GM23338 (cell line): ENCODE results near the gene ELL2. TPM values are rescaled to one million over a fixed set of nuclear protein-coding genes. Genes with fewer than 3 reads are reported as not detected.
A peak's percentile ranks its signal among the peaks of the same experiment; 100 is the strongest.

Source experiments
- ATAC-seq: fragments of 200-7000 bp; cut with Tn5 transposase; 3 replicates; pipeline ENCODE4 v1.9.1; 2020
- DNase-seq: peaks from one replicate; pipeline ENCODE4 v3.0.0-alpha.2; 2015; ENCODE audit warnings: low spot score
- H2AFZ ChIP-seq: fragments of 200-600 bp; sonication (generic); 2 replicates; pipeline ENCODE4 v1.8.0; 2016; ENCODE audit warnings: antibody characterized with exemption, mild to moderate bottlenecking, moderate library complexity
- H3F3A ChIP-seq: fragments of 200-600 bp; sonication (generic); replicated peaks from 2 replicates; pipeline ENCODE4 v1.8.0; 2017; ENCODE audit warnings: antibody characterized with exemption, mixed run types, low read depth
- H3K27ac ChIP-seq: fragments of 200-600 bp; sonication (generic); 2 replicates; pipeline ENCODE4 v1.6.1; 2016; ENCODE audit warnings: low read depth
- H3K27me3 ChIP-seq: fragments of 200-600 bp; sonication (generic); 2 replicates; pipeline ENCODE4 v1.8.0; 2016; ENCODE audit warnings: mild to moderate bottlenecking, mixed run types, moderate library complexity; ENCODE audit not compliant: insufficient read depth
- H3K36me3 ChIP-seq: fragments of 200-600 bp; sonication (generic); 2 replicates; pipeline ENCODE4 v1.8.0; 2016; ENCODE audit warnings: mild to moderate bottlenecking; ENCODE audit not compliant: insufficient read depth
- H3K4me1 ChIP-seq: fragments of 200-600 bp; sonication (generic); 2 replicates; pipeline ENCODE4 v1.8.0; 2016; ENCODE audit warnings: mild to moderate bottlenecking, moderate library complexity; ENCODE audit not compliant: insufficient read depth
- H3K4me2 ChIP-seq: fragments of 200-600 bp; sonication (generic); 2 replicates; pipeline ENCODE4 v1.7.1; 2017; ENCODE audit warnings: mixed run types
- H3K4me3 ChIP-seq: fragments of 200-600 bp; sonication (generic); 2 replicates; pipeline ENCODE4 v1.6.1; 2016; ENCODE audit warnings: mixed run types
- H3K79me2 ChIP-seq: fragments of 200-600 bp; sonication (generic); replicated peaks from 2 replicates; pipeline ENCODE4 v1.8.0; 2017; ENCODE audit warnings: mild to moderate bottlenecking; ENCODE audit not compliant: insufficient read depth
- H3K9me2 ChIP-seq: fragments of 200-600 bp; sonication (generic); 2 replicates; pipeline ENCODE4 v1.8.0; 2017; ENCODE audit not compliant: insufficient read depth
- H4K20me1 ChIP-seq: fragments of 200-600 bp; sonication (generic); replicated peaks from 2 replicates; pipeline ENCODE4 v1.8.0; 2017; ENCODE audit warnings: mild to moderate bottlenecking; ENCODE audit not compliant: insufficient read depth
- H3K27ac Mint-ChIP-seq: 2 replicates; pipeline ENCODE4 v1.8.0; 2020; ENCODE audit warnings: inconsistent platforms, mild to moderate bottlenecking, moderate library complexity, mixed read lengths
- H3K27me3 Mint-ChIP-seq: 3 replicates; pipeline ENCODE4 v1.8.0; 2022; ENCODE audit warnings: low read depth, mild to moderate bottlenecking, moderate library complexity, mixed read lengths, inconsistent platforms; ENCODE audit not compliant: insufficient read depth, poor library complexity
- H3K36me3 Mint-ChIP-seq: 3 replicates; pipeline ENCODE4 v1.8.0; 2021; ENCODE audit warnings: low read depth, mild to moderate bottlenecking, inconsistent platforms, moderate library complexity, mixed read lengths
- H3K4me1 Mint-ChIP-seq: 3 replicates; pipeline ENCODE4 v1.8.0; 2020; ENCODE audit warnings: mild to moderate bottlenecking, inconsistent platforms, mixed read lengths
- H3K4me3 Mint-ChIP-seq: 3 replicates; pipeline ENCODE4 v1.8.0; 2021; ENCODE audit warnings: moderate library complexity, mild to moderate bottlenecking, inconsistent platforms, mixed read lengths
- H3K9me3 Mint-ChIP-seq: 3 replicates; pipeline ENCODE4 v1.8.0; 2020; ENCODE audit warnings: moderate library complexity, mild to moderate bottlenecking, inconsistent platforms, mixed read lengths
- CREB1 ChIP-seq: fragments of 250-450 bp; sonication (Bioruptor Pico); IDR thresholded peaks from 2 replicates; pipeline ENCODE4 v1.5.0; 2020; ENCODE audit warnings: low read depth, mild to moderate bottlenecking, moderate library complexity
- CTCF ChIP-seq, 2 experiments: fragments of 200-600 bp in 1 of 2; sonication (generic) in 1 of 2; conservative IDR thresholded peaks; 2 replicates each; pipeline versions ENCODE4 v1.5.1 to v1.6.1; 2016 to 2017; ENCODE audit warnings: antibody characterized with exemption in 2 of 2, low read depth in 2 of 2, mild to moderate bottlenecking in 2 of 2, moderate library complexity in 1 of 2
- ETS1 ChIP-seq: IDR thresholded peaks from 2 replicates; pipeline ENCODE4 v1.6.1; 2016; ENCODE audit warnings: antibody characterized with exemption
- JUNB ChIP-seq: IDR thresholded peaks from one replicate; pipeline ENCODE4 v1.6.1; 2016; ENCODE audit warnings: antibody characterized with exemption; ENCODE audit not compliant: unreplicated experiment
- NANOG ChIP-seq: IDR thresholded peaks from 2 replicates; pipeline ENCODE4 v1.6.1; 2016; ENCODE audit warnings: antibody characterized with exemption, borderline replicate concordance
- POLR2AphosphoS5 ChIP-seq: IDR thresholded peaks from 2 replicates; pipeline ENCODE4 v1.6.1; 2016; ENCODE audit warnings: antibody characterized with exemption, low read depth
- STAT1 ChIP-seq: IDR thresholded peaks from one replicate; pipeline ENCODE4 v1.6.1; 2016; ENCODE audit warnings: antibody characterized with exemption; ENCODE audit not compliant: unreplicated experiment
- ZNF114 ChIP-seq: fragments of 250-450 bp; sonication (Bioruptor Pico); IDR thresholded peaks from 2 replicates; pipeline ENCODE4 v1.5.0; 2020; ENCODE audit warnings: mild to moderate bottlenecking, moderate library complexity
- ZNF331 ChIP-seq: fragments of 250-450 bp; sonication (Bioruptor Pico); IDR thresholded peaks from 2 replicates; pipeline ENCODE4 v1.5.0; 2020; ENCODE audit warnings: low read depth, mild to moderate bottlenecking, moderate library complexity
- ZNF462 ChIP-seq: fragments of 250-450 bp; sonication (Bioruptor Pico); IDR thresholded peaks from 2 replicates; pipeline ENCODE4 v1.5.0; 2020; ENCODE audit warnings: mild to moderate bottlenecking, moderate library complexity
- polyA plus RNA-seq: library from polyadenylated mRNA; unstranded; fragments of >200 nt; fragmentation: Nextera tagmentation; extraction: Ambion mirVana; gene quantifications from 2 replicates; pipeline ENCODE4 v1.2.1, GENCODE V29; 2016
- total RNA-seq: library from RNA; depleted of rRNA; stranded (reverse); fragments of >200 nt; shearing (Covaris generic); gene quantifications from 2 replicates; pipeline ENCODE4 v1.2.3, GENCODE V29; 2014

ELL2 gene
- total and polyA plus RNA-seq, 2 experiments from 2014 or later = 7.4 to 32.6 TPM

DNA sequence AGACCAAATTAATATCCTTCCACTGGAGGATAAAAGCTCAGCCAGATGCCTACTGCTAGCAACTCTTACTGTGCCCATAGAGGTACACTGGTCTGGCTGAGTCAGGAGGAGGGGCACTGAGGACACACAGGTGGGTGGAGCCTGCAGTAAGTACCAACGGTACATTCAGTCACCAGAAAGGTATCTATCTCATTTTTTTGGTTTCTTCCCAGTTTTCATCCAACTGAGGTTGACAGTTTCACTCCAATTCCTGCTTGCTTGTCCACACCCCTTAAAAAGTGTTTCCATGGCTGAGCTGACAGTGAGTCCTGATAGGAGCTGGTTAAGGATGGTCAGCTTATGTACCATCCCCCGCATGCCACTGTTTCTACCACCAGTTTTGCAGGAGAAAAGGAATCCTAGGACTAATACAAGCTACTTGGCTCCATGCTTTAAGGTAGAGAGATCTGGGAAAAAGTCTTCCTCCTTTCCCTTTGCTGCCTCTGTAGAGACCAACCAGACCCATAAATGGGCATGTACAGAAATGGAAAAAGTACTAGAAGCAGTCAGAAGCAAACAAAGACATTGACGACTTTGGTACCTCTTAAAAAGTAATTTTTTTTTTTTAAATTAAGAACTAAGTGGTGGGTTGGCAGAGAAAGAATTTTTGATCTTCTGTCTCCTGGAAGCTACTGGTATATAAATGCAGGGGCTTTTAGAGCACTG is 3.2 kb downstream of the ELL2 start:
- no peak for TF ChIP-seq NANOG
- TF ChIP-seq ZNF462 = no peak
- no peak for TF ChIP-seq STAT1
- TF ChIP-seq ZNF331 (CRISPR knock-in tag) = no peak
- no peak for TF ChIP-seq POLR2AphosphoS5
- TF ChIP-seq ZNF114 (CRISPR knock-in tag) = no peak
- TF ChIP-seq CREB1 (CRISPR knock-in tag) = no peak
- TF ChIP-seq ETS1 = no peak
- no peak for TF ChIP-seq CTCF (conservative IDR thresholded peaks at IDR 0.05; ENCODE audit: low read depth in 2 of 2)
- no peak for TF ChIP-seq JUNB
- no peaks in the 10 kb centered on the region for H3K9me2 ChIP-seq
- Mint-ChIP-seq H3K36me3 (no peaks in the 10 kb centered on the region), H3K27ac (no peak overlapping the region), H3K27me3 (peaks cover 20% of the 10 kb centered on the region), H3K9me3 (peaks cover 3% of the 10 kb centered on the region; the same call in 2 of the 3 replicates), H3K4me1 (peaks cover 67% of the 10 kb centered on the region), H3K4me3 (peak overlapping the region; percentile 92; the same call in 2 of the 3 replicates)
- peaks cover 49% of the 10 kb centered on the region for H3K79me2 ChIP-seq
- H3K27me3 ChIP-seq = peaks cover 13% of the 10 kb centered on the region
- H3K4me1 ChIP-seq = peaks cover 36% of the 10 kb centered on the region
- H3K36me3 ChIP-seq = no peaks in the 10 kb centered on the region
- peak overlapping the region; percentile 77 for H3K4me3 ChIP-seq
- ATAC-seq (no peak), DNase-seq (peak; percentile 27)
- H3K27ac ChIP-seq = no peak overlapping the region
- H3K4me2 ChIP-seq = peak overlapping the region; percentile 88
- no peaks in the 10 kb centered on the region for H3F3A ChIP-seq
- 0 out of 2 replicates have a peak, but pooled peaks cover 3% of the 10 kb centered on the region for H4K20me1 ChIP-seq
- no peak overlapping the region for H2AFZ ChIP-seq
